HG02884 (cell line): ENCODE data around the gene OR2J1.
"Not testable (repeated sequence)": the region's sequence is repeated elsewhere in the genome, so short reads cannot be mapped to it uniquely, and the experiment has no call there.

Source experiments
- ATAC-seq: cut with Tn5 transposase; IDR thresholded peaks from one replicate; pipeline ENCODE4 v1.9.1; 2021; ENCODE audit warnings: mild to moderate bottlenecking, moderate library complexity; ENCODE audit not compliant: unreplicated experiment

OR2J1 gene

GRCh38 chr6:29099190-29099589 is at the start of gene OR2J1:
Gene OR2J1 (plus strand): TSS chr6:29099490. CDS start chr6:29100943, 1,453 bp downstream.
- no peak for ATAC-seq

GRCh38 chr6:29051680-29052079 is 47.6 kb upstream of the OR2J1 start:
- no peak for ATAC-seq

GRCh38 chr6:29071831-29072723 is 27.2 kb upstream of the OR2J1 start:
- no peak for ATAC-seq

- ATAC-seq, result no peak
Observed at GRCh38 chr6:29079203-29079602, 20.1 kb upstream of the OR2J1 start.

- no peak for ATAC-seq
Observed at GRCh38 chr6:29081312-29081711, 18.0 kb upstream of the OR2J1 start.

- no peak for ATAC-seq
Observed at GRCh38 chr6:29082457-29082856, 16.8 kb upstream of the OR2J1 start.

- no peak for ATAC-seq
Observed at GRCh38 chr6:29087213-29087612, 12.1 kb upstream of the OR2J1 start, which contains the start of gene OR2B3. Gene OR2B3 (minus strand): TSS chr6:29087313. CDS start chr6:29087248, 65 bp downstream.

GRCh38 chr6:29092957-29093356 is 6.3 kb upstream of the OR2J1 start:
- no peak for ATAC-seq

GRCh38 chr6:29097803-29098202 is 1.5 kb upstream of the OR2J1 start:
- ATAC-seq, result no peak

- no peak for ATAC-seq
Observed at GRCh38 chr6:29107758-29108157, 8.5 kb downstream of the OR2J1 start, which contains the start of gene OR2J3. Gene OR2J3 (plus strand): TSS chr6:29108058. CDS start chr6:29111891, 3,833 bp downstream.

- ATAC-seq, result no peak
Observed at GRCh38 chr6:29112135-29112534, 12.8 kb downstream of the OR2J1 start.

- not testable (repeated sequence) for ATAC-seq
Observed at GRCh38 chr6:29114964-29115363, 15.7 kb downstream of the OR2J1 start.

GRCh38 chr6:29129326-29130012 is 30.2 kb downstream of the OR2J1 start:
- no peak for ATAC-seq

GRCh38 chr6:29130644-29131043 is 31.4 kb downstream of the OR2J1 start:
- no peak for ATAC-seq

GRCh38 chr6:29131691-29132090 is 32.4 kb downstream of the OR2J1 start:
- ATAC-seq, result no peak

- no peak for ATAC-seq
Observed at GRCh38 chr6:29137724-29138123, 38.4 kb downstream of the OR2J1 start.

- ATAC-seq, result no peak
Observed at GRCh38 chr6:29141606-29142005, 42.3 kb downstream of the OR2J1 start.

- ATAC-seq, result no peak
Observed at GRCh38 chr6:29142309-29142708, 43.0 kb downstream of the OR2J1 start.

GRCh38 chr6:29146179-29146578 is 46.9 kb downstream of the OR2J1 start:
- ATAC-seq, result no peak

GRCh38 chr6:29147074-29147473 is 47.8 kb downstream of the OR2J1 start:
- ATAC-seq, result no peak

GRCh38 chr6:29149444-29149843 is 50.2 kb downstream of the OR2J1 start:
- ATAC-seq, result not testable (repeated sequence)
